ENCODE measurements around the gene RAPGEF2. TPM values are rescaled to one million over a fixed set of nuclear protein-coding genes. Genes with fewer than 3 reads are reported as not detected.

RAPGEF2 gene
- total and polyA plus RNA-seq, 9 of the 15 experiments (the other 6 are each of a cell fraction or from before 2014, with no cell fraction given): 3.1 to 32.6 (median 23.1) TPM

DNA sequence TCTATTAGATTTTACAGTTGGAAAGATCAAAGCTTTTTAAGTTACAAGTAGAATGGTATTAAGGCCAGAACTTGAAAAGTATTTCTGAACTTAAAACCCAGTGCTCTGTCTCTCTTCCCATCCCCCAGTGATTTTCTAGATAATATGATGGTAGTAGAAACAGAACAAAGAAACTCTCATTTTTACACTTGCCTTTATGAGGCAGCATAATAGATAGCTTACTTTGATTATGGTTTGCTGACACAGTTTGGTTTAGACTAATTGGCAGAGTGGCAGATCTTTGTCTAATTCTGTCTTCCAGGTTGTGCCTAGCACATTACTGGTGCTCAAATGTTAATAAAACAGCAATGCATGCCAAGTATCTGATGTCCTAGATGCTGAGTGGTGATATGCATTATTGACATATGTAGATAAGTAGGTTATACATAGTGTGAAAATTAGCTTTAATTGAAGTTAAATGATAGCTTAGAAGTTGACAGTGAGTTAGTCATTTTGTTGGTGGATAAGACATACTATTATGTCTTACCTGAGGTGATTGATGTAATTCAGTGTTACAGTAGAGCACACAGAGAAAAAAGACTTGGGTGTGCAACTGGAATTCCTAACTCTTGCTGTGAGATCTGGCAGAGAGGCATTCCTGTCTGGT is 4.3 kb upstream of the RAPGEF2 start (continued):
- TF ChIP-seq, protein P1, sequence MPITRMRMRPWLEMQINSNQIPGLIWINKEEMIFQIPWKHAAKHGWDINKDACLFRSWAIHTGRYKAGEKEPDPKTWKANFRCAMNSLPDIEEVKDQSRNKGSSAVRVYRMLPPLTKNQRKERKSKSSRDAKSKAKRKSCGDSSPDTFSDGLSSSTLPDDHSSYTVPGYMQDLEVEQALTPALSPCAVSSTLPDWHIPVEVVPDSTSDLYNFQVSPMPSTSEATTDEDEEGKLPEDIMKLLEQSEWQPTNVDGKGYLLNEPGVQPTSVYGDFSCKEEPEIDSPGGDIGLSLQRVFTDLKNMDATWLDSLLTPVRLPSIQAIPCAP (CRISPR knock-in tag; IDR thresholded peaks at IDR 0.05; ENCODE audit: borderline replicate concordance): no peak
- TF ChIP-seq, protein P2, sequence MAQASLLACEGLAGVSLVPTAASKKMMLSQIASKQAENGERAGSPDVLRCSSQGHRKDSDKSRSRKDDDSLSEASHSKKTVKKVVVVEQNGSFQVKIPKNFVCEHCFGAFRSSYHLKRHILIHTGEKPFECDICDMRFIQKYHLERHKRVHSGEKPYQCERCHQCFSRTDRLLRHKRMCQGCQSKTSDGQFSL (CRISPR knock-in tag; IDR thresholded peaks at IDR 0.05): no peak
- TF ChIP-seq, protein P2 (tag; IDR thresholded peaks at IDR 0.05): no peak
- TF ChIP-seq, protein P3, sequence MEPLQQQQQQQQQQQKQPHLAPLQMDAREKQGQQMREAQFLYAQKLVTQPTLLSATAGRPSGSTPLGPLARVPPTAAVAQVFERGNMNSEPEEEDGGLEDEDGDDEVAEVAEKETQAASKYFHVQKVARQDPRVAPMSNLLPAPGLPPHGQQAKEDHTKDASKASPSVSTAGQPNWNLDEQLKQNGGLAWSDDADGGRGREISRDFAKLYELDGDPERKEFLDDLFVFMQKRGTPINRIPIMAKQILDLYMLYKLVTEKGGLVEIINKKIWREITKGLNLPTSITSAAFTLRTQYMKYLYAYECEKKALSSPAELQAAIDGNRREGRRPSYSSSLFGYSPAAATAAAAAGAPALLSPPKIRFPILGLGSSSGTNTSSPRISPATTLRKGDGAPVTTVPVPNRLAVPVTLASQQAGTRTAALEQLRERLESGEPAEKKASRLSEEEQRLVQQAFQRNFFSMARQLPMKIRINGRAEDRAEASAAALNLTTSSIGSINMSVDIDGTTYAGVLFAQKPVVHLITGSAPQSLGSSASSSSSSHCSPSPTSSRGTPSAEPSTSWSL (CRISPR knock-in tag; IDR thresholded peaks at IDR 0.05; ENCODE audit: borderline replicate concordance): no peak
- TF ChIP-seq SAFB2 (IDR thresholded peaks at IDR 0.05; ENCODE audit: borderline replicate concordance, low read depth, low read length, severe bottlenecking) (no peak), CHD1 (IDR thresholded peaks at IDR 0.05; ENCODE audit: low read length) (no peak)
